ENCODE measurements around the gene TTL.
"Not testable (repeated sequence)": the region's sequence is repeated elsewhere in the genome, so short reads cannot be mapped to it uniquely, and the experiment has no call there.

Gene TTL

DNA sequence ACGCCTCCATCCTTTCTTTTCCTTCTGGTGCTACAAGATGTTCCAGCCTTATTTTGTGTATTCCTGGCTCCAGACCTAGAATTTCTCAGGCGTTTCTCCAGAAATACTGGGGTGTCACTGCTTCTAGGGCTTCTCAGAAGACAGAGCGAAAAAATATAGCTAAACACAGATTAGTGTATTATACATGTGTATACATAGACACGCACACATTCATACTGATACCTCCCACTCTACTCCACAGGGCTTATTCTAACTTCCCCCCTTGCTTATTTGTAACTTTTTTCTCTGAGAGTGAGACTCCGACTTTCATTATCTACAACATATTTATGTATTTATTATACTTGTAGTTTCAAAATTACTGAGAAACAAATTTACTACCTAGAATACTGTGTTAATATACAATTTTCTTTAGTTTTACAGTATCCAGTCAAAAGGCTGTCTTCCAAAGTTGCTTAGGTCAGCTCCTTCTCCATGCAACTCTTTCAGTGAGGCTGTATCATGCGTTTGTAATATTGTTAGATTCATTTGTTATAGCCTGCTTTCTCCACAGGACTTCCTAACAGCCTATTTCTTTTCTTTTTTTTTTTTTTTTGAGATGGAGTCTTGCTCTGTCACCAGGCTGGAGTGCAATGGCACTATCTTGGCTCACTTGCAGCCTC is 43.2 kb upstream of the TTL start:
- not testable (repeated sequence) for H3K4me1 ChIP-seq (ENCODE audit: control insufficient read depth, insufficient read depth, low read length, poor library complexity, severe bottlenecking); H3K9me3 ChIP-seq (ENCODE audit: control insufficient read depth, low read length); H3K27ac ChIP-seq (ENCODE audit: insufficient read depth, low read length, poor library complexity, severe bottlenecking); H3K27me3 ChIP-seq (replicated peaks; ENCODE audit: control insufficient read depth, insufficient read depth, low read length, poor library complexity, severe bottlenecking); DNase-seq; H3K4me3 ChIP-seq (ENCODE audit: insufficient read depth, low read depth, low read length, poor library complexity, severe bottlenecking); H3K36me3 ChIP-seq (ENCODE audit: control insufficient read depth, insufficient read depth, low read length)

DNA sequence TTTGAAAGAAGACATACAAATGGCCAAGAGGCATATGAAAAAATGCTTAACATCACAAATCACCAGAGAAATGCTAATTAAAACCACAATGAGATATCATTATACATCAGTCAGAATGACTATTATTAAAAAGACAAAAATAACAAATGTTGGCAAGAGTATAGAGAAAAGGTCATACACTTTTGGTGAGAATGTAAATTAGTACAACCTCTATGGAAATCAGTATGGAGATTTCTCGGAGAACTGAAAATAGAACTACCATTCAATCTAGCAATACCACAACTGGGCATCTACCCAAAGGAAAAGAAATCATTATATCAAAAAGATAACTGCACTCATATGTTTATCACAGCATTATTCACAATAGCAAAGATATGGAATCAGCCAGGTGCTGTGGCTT is 37.7 kb upstream of the TTL start:
- not testable (repeated sequence) for H3K36me3 ChIP-seq (ENCODE audit: control insufficient read depth, insufficient read depth, low read length); H3K27ac ChIP-seq (ENCODE audit: insufficient read depth, low read length, poor library complexity, severe bottlenecking)

GRCh38 chr2:112449854-112450253 is 32.1 kb upstream of the TTL start:
- DNase-seq: no peak

More for the DNA sequence above, 37.7 kb upstream of the TTL start:
- DNase-seq; H3K4me1 ChIP-seq (ENCODE audit: control insufficient read depth, insufficient read depth, low read length, poor library complexity, severe bottlenecking); H3K4me3 ChIP-seq (ENCODE audit: insufficient read depth, low read depth, low read length, poor library complexity, severe bottlenecking); H3K27me3 ChIP-seq (replicated peaks; ENCODE audit: control insufficient read depth, insufficient read depth, low read length, poor library complexity, severe bottlenecking); H3K9me3 ChIP-seq (ENCODE audit: control insufficient read depth, low read length): not testable (repeated sequence)

DNA sequence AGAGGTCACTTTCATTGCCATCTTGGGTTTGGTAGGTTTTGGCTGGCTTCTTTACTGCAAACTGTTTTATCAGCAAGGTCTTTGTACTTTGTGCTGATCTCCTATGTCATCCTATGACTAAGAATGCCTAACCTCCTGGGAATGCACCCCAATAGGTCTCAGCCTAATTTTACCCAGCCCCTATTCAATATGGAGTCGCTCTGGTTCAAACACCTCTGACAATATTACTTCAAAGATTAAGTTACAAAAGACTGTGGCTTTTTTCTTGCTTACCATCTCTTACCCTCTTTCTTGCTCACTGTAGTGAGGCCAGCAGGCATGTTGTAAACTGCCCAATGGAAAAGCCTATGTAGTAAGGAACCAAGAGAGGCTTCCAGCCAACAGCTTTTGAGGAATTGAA is 30.6 kb upstream of the TTL start:
- no peaks in the 10 kb centered on the region for H3K36me3 ChIP-seq (ENCODE audit: control insufficient read depth, insufficient read depth, low read length)
- no peaks in the 10 kb centered on the region for H3K9me3 ChIP-seq (ENCODE audit: control insufficient read depth, low read length)
- no peak for DNase-seq
- H3K27ac ChIP-seq (ENCODE audit: insufficient read depth, low read length, poor library complexity, severe bottlenecking): no peak overlapping the region
- H3K27me3 ChIP-seq (replicated peaks; ENCODE audit: control insufficient read depth, insufficient read depth, low read length, poor library complexity, severe bottlenecking): no peaks in the 10 kb centered on the region
- no peak overlapping the region for H3K4me3 ChIP-seq (ENCODE audit: insufficient read depth, low read depth, low read length, poor library complexity, severe bottlenecking)
- no peaks in the 10 kb centered on the region for H3K4me1 ChIP-seq (ENCODE audit: control insufficient read depth, insufficient read depth, low read length, poor library complexity, severe bottlenecking)

More at GRCh38 chr2:112449854-112450253, 32.1 kb upstream of the TTL start:
- Histone ChIP-seq H3K4me1 (ENCODE audit: control insufficient read depth, insufficient read depth, low read length, poor library complexity, severe bottlenecking) (no peaks in the 10 kb centered on the region), H3K9me3 (ENCODE audit: control insufficient read depth, low read length) (no peaks in the 10 kb centered on the region), H3K27me3 (replicated peaks; ENCODE audit: control insufficient read depth, insufficient read depth, low read length, poor library complexity, severe bottlenecking) (no peaks in the 10 kb centered on the region), H3K36me3 (ENCODE audit: control insufficient read depth, insufficient read depth, low read length) (no peaks in the 10 kb centered on the region), H3K27ac (ENCODE audit: insufficient read depth, low read length, poor library complexity, severe bottlenecking) (no peak overlapping the region), H3K4me3 (ENCODE audit: insufficient read depth, low read depth, low read length, poor library complexity, severe bottlenecking) (no peak overlapping the region)

GRCh38 chr2:112454586-112454985 is 27.4 kb upstream of the TTL start:
- Histone ChIP-seq H3K27ac (ENCODE audit: insufficient read depth, low read length, poor library complexity, severe bottlenecking) (no peak overlapping the region), H3K4me3 (ENCODE audit: insufficient read depth, low read depth, low read length, poor library complexity, severe bottlenecking) (no peak overlapping the region), H3K4me1 (ENCODE audit: control insufficient read depth, insufficient read depth, low read length, poor library complexity, severe bottlenecking) (no peaks in the 10 kb centered on the region), H3K27me3 (replicated peaks; ENCODE audit: control insufficient read depth, insufficient read depth, low read length, poor library complexity, severe bottlenecking) (no peaks in the 10 kb centered on the region), H3K36me3 (ENCODE audit: control insufficient read depth, insufficient read depth, low read length) (no peaks in the 10 kb centered on the region), H3K9me3 (ENCODE audit: control insufficient read depth, low read length) (no peaks in the 10 kb centered on the region)
- no peak for DNase-seq

DNA sequence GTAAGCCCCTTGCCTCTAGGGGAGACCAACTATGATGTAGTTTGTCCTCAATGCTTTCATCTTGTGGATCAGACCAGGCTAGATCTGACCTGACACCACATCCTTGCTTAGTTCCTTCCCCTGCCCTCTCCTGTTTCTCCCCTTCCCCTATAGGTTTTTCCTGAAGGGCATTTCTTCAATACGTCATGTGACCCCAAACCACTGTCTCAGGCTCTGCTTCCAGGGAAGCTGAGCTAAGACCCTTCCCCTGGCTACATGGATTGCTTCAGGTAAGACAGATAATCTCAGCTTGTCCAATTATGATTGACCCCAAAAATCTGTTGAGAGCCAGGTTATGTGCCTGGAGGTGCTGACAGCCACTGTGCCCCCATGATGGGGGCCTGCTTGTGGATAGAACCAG is 22.6 kb upstream of the TTL start:
- no peaks in the 10 kb centered on the region for H3K27me3 ChIP-seq (replicated peaks; ENCODE audit: control insufficient read depth, insufficient read depth, low read length, poor library complexity, severe bottlenecking)
- no peak for DNase-seq
- no peaks in the 10 kb centered on the region for H3K4me1 ChIP-seq (ENCODE audit: control insufficient read depth, insufficient read depth, low read length, poor library complexity, severe bottlenecking)
- no peak overlapping the region for H3K27ac ChIP-seq (ENCODE audit: insufficient read depth, low read length, poor library complexity, severe bottlenecking)
- no peaks in the 10 kb centered on the region for H3K36me3 ChIP-seq (ENCODE audit: control insufficient read depth, insufficient read depth, low read length)
- H3K4me3 ChIP-seq (ENCODE audit: insufficient read depth, low read depth, low read length, poor library complexity, severe bottlenecking): no peak overlapping the region
- no peaks in the 10 kb centered on the region for H3K9me3 ChIP-seq (ENCODE audit: control insufficient read depth, low read length)

GRCh38 chr2:112462178-112462577 is 19.8 kb upstream of the TTL start:
- H3K4me1 ChIP-seq (ENCODE audit: control insufficient read depth, insufficient read depth, low read length, poor library complexity, severe bottlenecking): no peaks in the 10 kb centered on the region
- H3K4me3 ChIP-seq (ENCODE audit: insufficient read depth, low read depth, low read length, poor library complexity, severe bottlenecking): no peak overlapping the region
- H3K36me3 ChIP-seq (ENCODE audit: control insufficient read depth, insufficient read depth, low read length): no peaks in the 10 kb centered on the region

GRCh38 chr2:112463256-112463655 is 18.7 kb upstream of the TTL start:
- DNase-seq: no peak
- no peaks in the 10 kb centered on the region for H3K9me3 ChIP-seq (ENCODE audit: control insufficient read depth, low read length)
- H3K4me3 ChIP-seq (ENCODE audit: insufficient read depth, low read depth, low read length, poor library complexity, severe bottlenecking): no peak overlapping the region
- no peaks in the 10 kb centered on the region for H3K36me3 ChIP-seq (ENCODE audit: control insufficient read depth, insufficient read depth, low read length)
- no peaks in the 10 kb centered on the region for H3K27me3 ChIP-seq (replicated peaks; ENCODE audit: control insufficient read depth, insufficient read depth, low read length, poor library complexity, severe bottlenecking)
- no peaks in the 10 kb centered on the region for H3K4me1 ChIP-seq (ENCODE audit: control insufficient read depth, insufficient read depth, low read length, poor library complexity, severe bottlenecking)
- H3K27ac ChIP-seq (ENCODE audit: insufficient read depth, low read length, poor library complexity, severe bottlenecking): no peak overlapping the region

More at GRCh38 chr2:112462178-112462577, 19.8 kb upstream of the TTL start:
- Histone ChIP-seq H3K27me3 (replicated peaks; ENCODE audit: control insufficient read depth, insufficient read depth, low read length, poor library complexity, severe bottlenecking) (no peaks in the 10 kb centered on the region), H3K27ac (ENCODE audit: insufficient read depth, low read length, poor library complexity, severe bottlenecking) (no peak overlapping the region), H3K9me3 (ENCODE audit: control insufficient read depth, low read length) (no peaks in the 10 kb centered on the region)
- DNase-seq: no peak

GRCh38 chr2:112465382-112465781 is 16.6 kb upstream of the TTL start:
- Histone ChIP-seq H3K4me1 (ENCODE audit: control insufficient read depth, insufficient read depth, low read length, poor library complexity, severe bottlenecking) (no peaks in the 10 kb centered on the region), H3K27me3 (replicated peaks; ENCODE audit: control insufficient read depth, insufficient read depth, low read length, poor library complexity, severe bottlenecking) (no peaks in the 10 kb centered on the region), H3K36me3 (ENCODE audit: control insufficient read depth, insufficient read depth, low read length) (no peaks in the 10 kb centered on the region), H3K27ac (ENCODE audit: insufficient read depth, low read length, poor library complexity, severe bottlenecking) (no peak overlapping the region), H3K4me3 (ENCODE audit: insufficient read depth, low read depth, low read length, poor library complexity, severe bottlenecking) (no peak overlapping the region), H3K9me3 (ENCODE audit: control insufficient read depth, low read length) (no peaks in the 10 kb centered on the region)
- no peak for DNase-seq

- Histone ChIP-seq H3K9me3 (ENCODE audit: control insufficient read depth, low read length) (no peaks in the 10 kb centered on the region), H3K4me1 (ENCODE audit: control insufficient read depth, insufficient read depth, low read length, poor library complexity, severe bottlenecking) (no peaks in the 10 kb centered on the region), H3K27me3 (replicated peaks; ENCODE audit: control insufficient read depth, insufficient read depth, low read length, poor library complexity, severe bottlenecking) (no peaks in the 10 kb centered on the region), H3K27ac (ENCODE audit: insufficient read depth, low read length, poor library complexity, severe bottlenecking) (no peak overlapping the region), H3K36me3 (ENCODE audit: control insufficient read depth, insufficient read depth, low read length) (no peaks in the 10 kb centered on the region), H3K4me3 (ENCODE audit: insufficient read depth, low read depth, low read length, poor library complexity, severe bottlenecking) (no peak overlapping the region)
- no peak for DNase-seq
These were observed 9.3 kb upstream of the TTL start for GRCh38 chr2:112472547-112473263.

All from effector memory CD4-positive, alpha-beta T cell (primary cell).